DMS114 treated with DMSO at 0.1 percent for 48 hours (cell line): Measurements from ENCODE around the gene RRP1B.
"Not testable (repeated sequence)": the region's sequence is repeated elsewhere in the genome, so short reads cannot be mapped to it uniquely, and the experiment has no call there.

ENCODE experiments used
- DNase-seq: peaks from one replicate; lab custom pipeline; 2025; ENCODE audit not compliant: unreplicated experiment; lab: John Stamatoyannopoulos, UW

RRP1B gene

GRCh38 chr21:43699492-43699777 lies 40.1 kb downstream of the RRP1B start:
- DNase-seq, result not testable (repeated sequence)

DNA sequence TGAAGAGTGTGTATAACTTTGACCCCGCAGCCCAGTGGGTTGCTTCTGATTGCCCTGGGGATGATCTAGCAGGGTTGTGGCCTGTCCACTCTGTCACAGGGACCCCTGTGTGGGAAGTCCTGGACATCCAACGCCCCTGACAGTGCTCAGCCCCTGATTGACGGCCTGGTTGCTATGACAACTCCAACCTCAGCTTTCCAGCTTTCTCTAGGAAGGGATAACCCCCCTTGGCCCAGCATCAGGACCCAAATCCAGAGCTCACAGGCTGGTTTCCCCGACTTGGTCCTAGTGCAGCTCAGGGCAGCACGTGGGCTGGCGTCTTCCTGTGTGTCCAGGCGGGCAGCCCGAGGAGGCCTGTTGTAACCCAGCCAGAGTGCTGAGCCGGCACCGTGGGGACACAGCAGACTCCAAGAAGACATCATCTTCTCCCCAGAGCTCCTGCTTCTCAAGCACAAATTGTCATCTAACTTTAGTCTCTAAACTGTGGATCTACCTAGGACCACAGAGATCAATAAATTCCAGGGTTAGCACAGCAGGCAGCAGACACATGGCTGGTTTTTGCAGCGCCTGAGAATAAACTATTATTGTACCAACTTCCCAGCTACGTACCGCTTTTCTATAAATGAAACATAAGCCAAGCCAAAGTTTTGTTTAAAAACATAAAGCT lies 40.7 kb downstream of the RRP1B start:
- no peak for DNase-seq

DNA sequence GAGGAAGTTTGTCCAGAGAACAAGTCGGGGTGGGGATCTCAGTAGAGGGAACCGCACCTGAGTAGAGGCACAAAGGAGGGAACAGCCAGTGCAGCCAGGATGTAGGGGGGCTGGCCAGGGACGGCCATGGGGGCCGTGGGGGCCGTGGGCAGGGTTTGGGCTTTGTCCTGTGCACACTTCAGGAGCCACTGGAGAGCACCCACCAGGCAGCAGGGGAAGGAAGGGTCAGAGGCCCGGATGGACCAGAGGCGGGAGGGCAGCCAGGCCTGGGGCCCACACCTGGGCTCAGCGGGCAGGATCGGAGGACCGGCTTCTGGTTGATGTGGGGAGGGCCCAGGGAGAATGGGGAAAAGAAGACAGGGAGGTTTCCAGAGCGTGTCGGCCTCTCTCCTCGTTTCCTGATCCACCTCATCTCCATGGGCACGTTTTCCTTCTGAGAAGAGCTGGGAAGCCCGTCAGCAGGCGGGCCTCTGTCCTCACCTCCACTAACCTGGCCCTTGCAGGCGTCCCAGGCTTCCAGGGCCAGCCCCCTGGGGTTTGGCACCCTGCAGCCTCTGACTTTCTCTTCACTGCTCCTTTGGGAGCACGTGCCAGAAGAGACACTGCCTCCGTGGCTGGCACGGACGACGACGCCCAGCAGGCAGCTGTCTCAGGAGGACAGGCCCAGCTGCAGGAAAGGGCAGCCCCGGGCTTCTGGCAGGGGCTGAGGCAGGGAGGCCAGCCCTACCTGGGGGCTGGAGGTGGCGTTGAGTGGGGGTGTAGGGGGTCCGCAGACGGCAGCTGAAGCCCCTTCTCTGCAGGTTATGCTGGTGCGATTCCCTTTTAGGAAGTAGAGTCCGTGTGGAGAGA lies 42.8 kb downstream of the RRP1B start:
- DNase-seq, result no peak

GRCh38 chr21:43702785-43703034 lies 43.4 kb downstream of the RRP1B start:
- DNase-seq, result no peak

- DNase-seq, result no peak
Measured at GRCh38 chr21:43703035-43703880, 43.9 kb downstream of the RRP1B start.

GRCh38 chr21:43707462-43707861 lies 48.1 kb downstream of the RRP1B start:
- no peak for DNase-seq

GRCh38 chr21:43708745-43709381 lies 49.5 kb downstream of the RRP1B start:
- DNase-seq, result no peak

- DNase-seq, result no peak
Measured at GRCh38 chr21:43712268-43712942, 53.0 kb downstream of the RRP1B start.

- DNase-seq, result not testable (repeated sequence)
Measured at GRCh38 chr21:43713123-43713522, 53.8 kb downstream of the RRP1B start.

DNA sequence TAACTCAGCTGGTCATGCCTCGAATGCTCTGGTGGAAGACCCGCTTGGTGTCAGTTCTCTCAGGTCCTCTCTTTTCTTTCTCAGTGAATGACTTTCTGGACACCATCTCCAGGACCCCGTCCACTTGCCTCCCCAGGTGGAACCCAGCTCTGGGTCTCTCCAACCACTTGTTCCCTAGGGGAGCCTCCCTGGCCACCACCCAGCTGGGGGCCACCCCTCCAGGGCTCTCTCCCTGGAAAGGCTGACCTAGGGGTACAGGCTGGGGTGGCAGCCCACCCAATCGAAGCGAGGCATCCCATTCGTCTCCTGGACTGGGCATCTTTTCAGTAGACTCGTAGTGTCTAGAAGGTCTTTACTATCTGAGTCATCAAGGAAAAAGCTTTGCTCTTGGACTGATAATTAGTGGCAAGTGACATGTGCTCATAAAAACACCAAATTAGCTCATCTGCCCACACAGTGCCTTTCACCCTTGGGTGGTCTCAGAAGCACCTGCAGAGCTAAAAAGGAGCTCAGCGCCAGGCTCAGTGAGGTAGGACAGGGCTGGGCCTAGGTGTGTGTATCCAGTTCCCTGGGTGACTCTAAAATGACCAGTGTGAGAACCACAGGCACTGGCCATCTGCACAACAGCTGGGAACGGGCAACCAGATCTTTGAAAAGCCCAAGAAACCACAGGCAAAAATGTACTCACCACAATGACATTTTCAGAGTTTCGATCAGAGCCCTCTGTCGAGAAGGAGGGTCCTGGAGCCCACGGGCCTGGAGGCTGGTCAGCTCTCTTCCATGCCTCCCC lies 57.2 kb downstream of the RRP1B start:
- DNase-seq, result no peak

GRCh38 chr21:43717166-43717853 lies 58.0 kb downstream of the RRP1B start:
- no peak for DNase-seq

DNA sequence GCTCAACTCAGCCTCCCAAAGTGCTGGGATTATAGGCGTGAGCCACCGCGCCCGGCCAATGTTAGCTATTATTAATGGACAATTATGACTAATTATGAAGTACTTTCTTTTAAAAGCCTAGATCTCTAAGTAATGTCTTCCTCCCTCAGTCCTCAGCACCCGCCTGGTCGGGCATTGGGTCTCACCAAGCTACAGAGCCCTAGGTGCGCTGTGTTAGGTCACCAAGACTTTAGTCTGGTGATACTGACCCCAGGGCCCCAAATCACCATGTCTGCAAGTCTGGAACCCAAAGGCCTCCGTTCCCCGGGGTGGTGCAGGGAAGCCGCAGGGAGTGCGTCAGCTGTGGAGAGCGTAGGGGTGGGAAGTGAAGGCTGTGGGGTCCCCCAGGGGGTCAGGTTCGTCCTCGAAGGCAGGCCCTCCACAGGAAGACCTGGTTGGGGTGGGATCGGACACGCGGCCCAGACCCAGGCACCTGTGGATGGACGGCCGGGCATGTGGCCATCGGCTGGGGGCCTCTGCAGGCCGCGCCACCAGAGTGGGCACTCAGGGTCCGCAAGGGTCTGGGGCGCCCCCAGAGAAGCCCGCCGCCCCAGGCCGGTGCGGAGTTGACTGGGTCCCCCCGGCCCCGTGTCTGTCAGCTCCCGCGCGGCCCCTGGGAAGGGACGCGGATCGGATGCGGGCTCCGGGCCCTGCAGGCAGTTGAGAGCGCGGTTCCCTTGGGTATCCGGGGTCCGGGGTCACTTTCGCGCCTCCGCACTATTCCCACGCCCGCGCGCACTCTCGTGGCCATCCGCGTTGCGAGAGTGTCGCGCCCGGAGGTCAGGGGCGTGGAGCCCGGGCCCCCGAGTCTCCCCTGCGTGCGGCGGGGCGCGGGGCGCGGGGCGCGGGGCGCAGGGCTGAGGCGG lies 58.9 kb downstream of the RRP1B start:
- no peak for DNase-seq

GRCh38 chr21:43718872-43719747 lies 59.8 kb downstream of the RRP1B start, which contains the start of gene PDXK:
TSS of gene PDXK (plus strand) at chr21:43719129. CDS start at chr21:43719295, 166 bp downstream.
- DNase-seq, result no peak

DNA sequence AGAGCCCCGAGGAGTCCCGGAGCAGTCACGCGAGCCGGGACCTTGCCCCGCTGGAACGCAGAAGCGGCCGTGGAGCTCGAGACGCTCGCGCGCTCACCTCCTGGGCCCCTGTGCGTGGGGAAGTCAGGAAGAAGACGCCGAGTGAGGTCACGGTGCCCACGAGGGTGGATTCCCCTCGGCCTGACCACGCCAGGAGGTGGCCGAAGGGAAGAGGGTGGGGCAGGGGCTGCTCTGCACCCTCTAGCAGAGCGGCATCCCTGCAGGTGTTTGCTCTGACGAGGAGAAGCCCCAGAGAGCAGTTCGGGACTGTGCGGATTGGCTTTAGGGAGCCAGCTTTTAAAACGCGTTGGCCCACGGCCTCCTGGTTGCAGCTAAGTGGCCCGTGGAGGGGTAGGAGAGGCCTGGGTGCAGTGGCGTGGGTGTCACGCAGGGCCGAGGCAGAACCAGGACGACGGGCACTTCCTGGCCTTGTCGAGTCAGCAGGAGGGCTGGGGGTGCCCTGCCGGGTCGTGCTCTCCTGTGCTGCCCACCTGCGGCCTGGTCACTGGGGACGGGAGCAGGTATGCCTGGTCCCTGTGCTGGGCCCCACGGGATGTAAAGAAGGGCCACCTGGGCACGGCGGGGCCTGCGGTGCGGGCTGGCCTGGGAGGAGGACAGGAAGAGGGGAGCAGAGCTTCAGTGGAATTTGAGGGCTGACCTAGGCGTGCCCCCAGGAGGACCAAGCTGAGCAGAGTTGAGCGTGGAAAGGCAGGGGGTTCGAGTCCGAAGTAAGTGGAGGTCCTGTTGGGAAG lies 60.6 kb downstream of the RRP1B start:
- DNase-seq, result no peak

GRCh38 chr21:43720539-43721166 lies 61.3 kb downstream of the RRP1B start:
- DNase-seq, result no peak

DNA sequence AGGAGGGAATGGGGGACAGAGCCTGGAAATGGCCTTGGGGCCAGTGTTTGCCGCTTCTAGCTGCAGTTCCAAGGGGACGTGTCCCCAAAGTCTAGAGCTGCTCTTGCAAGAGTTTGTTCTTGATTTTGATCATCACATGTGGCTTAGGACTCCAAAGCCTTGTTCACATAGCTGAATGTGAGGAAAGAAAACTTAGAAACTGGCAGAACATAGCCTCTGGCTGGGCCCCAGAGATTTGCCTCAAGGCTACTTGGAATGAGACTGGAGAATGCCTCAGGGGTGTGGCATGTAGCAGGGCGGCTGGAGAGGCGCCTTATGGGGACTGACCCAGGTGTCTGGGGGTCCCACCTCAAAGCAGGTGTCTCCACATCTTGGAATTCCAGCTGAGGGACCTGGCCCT lies 61.8 kb downstream of the RRP1B start:
- DNase-seq, result no peak
